PC-9 (cell line): Measurements from ENCODE around the gene AQR. TPM values are rescaled to one million over a fixed set of nuclear protein-coding genes. Genes with fewer than 3 reads are reported as not detected.

ENCODE experiments used
- BruUV-seq: library from RNA; stranded (reverse); fragments of 400-500 nt; replicated peaks from 2 replicates; lab custom pipeline; 2021; lab: Mats Ljungman, UMichigan
- CTCF ChIA-PET: fragments of 300-600 bp; sonication (Branson Sonifier 250); formaldehyde crosslinking; loops from one replicate; lab custom pipeline; 2022; ENCODE audit warnings: antibody characterized with exemption; lab: Charles Lee
- POLR2A ChIA-PET: fragments of 300-600 bp; sonication (Branson Sonifier 250); formaldehyde crosslinking; loops from one replicate; lab custom pipeline; 2022; ENCODE audit warnings: antibody characterized with exemption; ENCODE audit not compliant: unreplicated experiment; lab: Charles Lee
- DNase-seq, 2 experiments: peaks; one replicate each; pipeline versions ENCODE4 v3.0.0 to v3.0.0-alpha.2; 2015 to 2022; ENCODE audit warnings: mixed read lengths in 1 of 2
- H2AFZ ChIP-seq: fragments of 200-600 bp; sonication (generic); 2 replicates; pipeline ENCODE4 v1.8.1; 2017; ENCODE audit warnings: antibody characterized with exemption
- H3F3A ChIP-seq: fragments of 200-600 bp; sonication (generic); 2 replicates; pipeline ENCODE4 v1.8.1; 2017; ENCODE audit warnings: antibody characterized with exemption, mild to moderate bottlenecking, low read depth; ENCODE audit not compliant: insufficient read depth
- H3K27ac ChIP-seq: fragments of 200-600 bp; sonication (generic); 2 replicates; pipeline ENCODE4 v1.6.1; 2016; ENCODE audit warnings: mixed run types
- H3K27me3 ChIP-seq: fragments of 200-600 bp; sonication (generic); 2 replicates; pipeline ENCODE4 v1.6.1; 2016; ENCODE audit warnings: low read depth, mixed run types; ENCODE audit not compliant: insufficient read depth
- H3K36me3 ChIP-seq: fragments of 200-600 bp; sonication (generic); 2 replicates; pipeline ENCODE4 v1.6.1; 2016; ENCODE audit warnings: low read depth, mixed run types
- H3K4me1 ChIP-seq: fragments of 200-600 bp; sonication (generic); replicated peaks from 2 replicates; pipeline ENCODE4 v1.6.1; 2016; ENCODE audit warnings: mixed run types; ENCODE audit not compliant: insufficient read depth
- H3K4me2 ChIP-seq: fragments of 200-600 bp; sonication (generic); 2 replicates; pipeline ENCODE4 v1.6.1; 2017; ENCODE audit warnings: mixed run types
- H3K4me3 ChIP-seq: fragments of 200-600 bp; sonication (generic); 2 replicates; pipeline ENCODE4 v1.6.1; 2016; ENCODE audit warnings: mixed run types
- H3K79me2 ChIP-seq: fragments of 200-600 bp; sonication (generic); 2 replicates; pipeline ENCODE4 v1.6.1; 2017; ENCODE audit warnings: low read depth, mixed run types
- H3K9me2 ChIP-seq: fragments of 200-600 bp; sonication (generic); 2 replicates; pipeline ENCODE4 v1.8.1; 2017; ENCODE audit warnings: mild to moderate bottlenecking; ENCODE audit not compliant: insufficient read depth
- H3K9me3 ChIP-seq: fragments of 200-600 bp; sonication (generic); 2 replicates; pipeline ENCODE4 v1.8.1; 2016; ENCODE audit warnings: low read depth; ENCODE audit not compliant: insufficient read depth
- H4K20me1 ChIP-seq: fragments of 200-600 bp; sonication (generic); 2 replicates; pipeline ENCODE4 v1.8.1; 2017; ENCODE audit not compliant: insufficient read depth
- EZH2 ChIP-seq: fragments of 200-600 bp; sonication (generic); IDR thresholded peaks from 2 replicates; pipeline ENCODE4 v1.8.0; 2017; ENCODE audit warnings: antibody characterized with exemption, low read depth
- intact Hi-C: fragments of 100-400 bp; cut with micrococcal nuclease; formaldehyde crosslinking; loops from one replicate; pipeline ENCODE4 v1.10.0; 2022; ENCODE audit not compliant: unreplicated experiment
- total RNA-seq: library from RNA; stranded (reverse); gene quantifications from 2 replicates; pipeline ENCODE4 v1.2.3, GENCODE V29; 2021
- TF ChIP-seq, protein P1 (sequence below): fragments of 200-600 bp; sonication (generic); conservative IDR thresholded peaks from 2 replicates; pipeline ENCODE4 v1.6.1; 2017; ENCODE audit warnings: mixed run types, antibody characterized with exemption, mild to moderate bottlenecking, moderate library complexity

The AQR gene
- total RNA-seq, 1 experiment from 2014 or later, result 33.6 TPM

DNA sequence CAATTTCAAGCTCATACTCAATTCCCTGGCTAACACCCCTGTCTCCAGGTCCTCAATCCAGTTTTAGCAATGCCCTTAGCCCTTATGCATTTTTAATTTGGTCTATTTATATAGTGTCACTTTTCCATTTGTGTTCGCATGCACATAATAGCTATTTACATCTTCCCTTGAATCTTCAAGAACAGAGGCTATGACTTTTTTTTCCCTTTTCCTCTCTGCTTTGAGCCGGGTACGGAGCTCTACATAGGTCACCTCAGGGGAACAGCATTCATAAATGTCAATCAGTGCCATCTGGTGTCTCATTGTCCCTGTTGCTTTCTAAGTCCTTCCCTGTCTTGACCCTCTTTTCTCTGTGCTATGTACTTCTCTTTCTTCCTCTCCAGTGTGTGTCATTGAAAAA is 147.7 kb downstream of the AQR start:
- DNase-seq, result no peak
- intact Hi-C loops, result no loop called here
- no peak overlapping the region for H3K4me2 ChIP-seq
- no peaks in the 10 kb centered on the region for H3F3A ChIP-seq
- H3K4me3 ChIP-seq, result no peak overlapping the region
- BruUV-seq, result no TSS peak
- H2AFZ ChIP-seq, result no peak overlapping the region
- H3K79me2 ChIP-seq, result no peaks in the 10 kb centered on the region
- H4K20me1 ChIP-seq, result no peaks in the 10 kb centered on the region
- POLR2A ChIA-PET, result no interaction called here
- no peaks in the 10 kb centered on the region for H3K27me3 ChIP-seq
- CTCF ChIA-PET, result no interaction called here
- H3K9me3 ChIP-seq, result no peaks in the 10 kb centered on the region
- no peaks in the 10 kb centered on the region for H3K9me2 ChIP-seq
- no peaks in the 10 kb centered on the region for H3K36me3 ChIP-seq
- H3K4me1 ChIP-seq, result no peaks in the 10 kb centered on the region
- no peak for TF ChIP-seq EZH2
- TF ChIP-seq, protein P1, sequence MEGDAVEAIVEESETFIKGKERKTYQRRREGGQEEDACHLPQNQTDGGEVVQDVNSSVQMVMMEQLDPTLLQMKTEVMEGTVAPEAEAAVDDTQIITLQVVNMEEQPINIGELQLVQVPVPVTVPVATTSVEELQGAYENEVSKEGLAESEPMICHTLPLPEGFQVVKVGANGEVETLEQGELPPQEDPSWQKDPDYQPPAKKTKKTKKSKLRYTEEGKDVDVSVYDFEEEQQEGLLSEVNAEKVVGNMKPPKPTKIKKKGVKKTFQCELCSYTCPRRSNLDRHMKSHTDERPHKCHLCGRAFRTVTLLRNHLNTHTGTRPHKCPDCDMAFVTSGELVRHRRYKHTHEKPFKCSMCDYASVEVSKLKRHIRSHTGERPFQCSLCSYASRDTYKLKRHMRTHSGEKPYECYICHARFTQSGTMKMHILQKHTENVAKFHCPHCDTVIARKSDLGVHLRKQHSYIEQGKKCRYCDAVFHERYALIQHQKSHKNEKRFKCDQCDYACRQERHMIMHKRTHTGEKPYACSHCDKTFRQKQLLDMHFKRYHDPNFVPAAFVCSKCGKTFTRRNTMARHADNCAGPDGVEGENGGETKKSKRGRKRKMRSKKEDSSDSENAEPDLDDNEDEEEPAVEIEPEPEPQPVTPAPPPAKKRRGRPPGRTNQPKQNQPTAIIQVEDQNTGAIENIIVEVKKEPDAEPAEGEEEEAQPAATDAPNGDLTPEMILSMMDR, result no peak
- no peak overlapping the region for H3K27ac ChIP-seq

DNA sequence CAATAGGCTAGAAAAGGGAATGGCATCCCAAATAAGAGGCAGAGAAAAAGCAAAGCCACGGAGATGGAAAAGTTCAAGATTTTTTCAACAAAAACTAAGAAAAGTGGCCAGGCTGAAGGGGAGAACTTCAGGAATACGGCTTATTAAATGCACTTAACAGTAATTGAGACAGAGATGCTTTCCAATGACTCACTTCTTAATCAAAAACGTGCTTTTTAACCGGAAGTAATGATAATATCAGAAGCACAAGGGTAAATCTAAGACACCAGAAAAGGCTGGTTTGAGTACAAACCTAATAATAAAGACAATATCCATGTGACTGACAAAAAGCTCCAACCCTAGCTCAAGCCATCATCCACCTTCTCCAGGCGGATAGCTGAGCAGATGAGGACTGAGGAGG is 149.4 kb downstream of the AQR start:
- no peaks in the 10 kb centered on the region for H3K27me3 ChIP-seq
- no peak for TF ChIP-seq EZH2
- TF ChIP-seq, protein P1, result no peak

DNA sequence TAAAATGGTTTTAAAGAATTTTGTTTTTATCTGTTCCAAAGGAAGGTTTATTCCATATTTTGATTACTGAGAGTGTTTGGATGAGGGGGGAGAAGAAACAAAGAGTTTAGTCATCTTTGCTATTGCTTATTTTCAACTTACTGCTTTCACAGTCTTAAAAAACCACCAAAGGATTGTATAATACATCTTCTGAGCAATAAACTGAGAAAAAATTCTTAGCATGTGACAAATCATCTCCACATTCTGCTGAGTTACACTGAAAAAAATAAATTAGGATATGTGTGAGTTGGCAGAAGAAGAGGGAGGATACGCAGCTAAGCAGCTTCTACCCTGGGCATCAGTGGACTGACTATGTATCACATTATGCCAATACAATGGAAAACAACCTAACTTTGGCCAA is 151.0 kb downstream of the AQR start:
- intact Hi-C loops, result no loop called here
- Histone ChIP-seq H3K79me2 (no peaks in the 10 kb centered on the region), H3K4me2 (no peak overlapping the region), H3F3A (no peaks in the 10 kb centered on the region), H3K9me3 (no peaks in the 10 kb centered on the region), H3K4me1 (no peaks in the 10 kb centered on the region), H3K27me3 (no peaks in the 10 kb centered on the region), H3K27ac (no peak overlapping the region), H4K20me1 (no peaks in the 10 kb centered on the region), H3K9me2 (no peaks in the 10 kb centered on the region), H3K36me3 (no peaks in the 10 kb centered on the region), H3K4me3 (no peak overlapping the region), H2AFZ (no peak overlapping the region)
- no peak for DNase-seq
- ChIA-PET POLR2A (no interaction called here), CTCF (no interaction called here)
- TF ChIP-seq, protein P1, result no peak
- no peak for TF ChIP-seq EZH2
- no TSS peak for BruUV-seq

More for the DNA sequence above, 149.4 kb downstream of the AQR start:
- Histone ChIP-seq H3K9me3 (no peaks in the 10 kb centered on the region), H3K4me2 (no peak overlapping the region), H3K27ac (no peak overlapping the region), H3K4me1 (no peaks in the 10 kb centered on the region), H2AFZ (no peak overlapping the region), H3F3A (no peaks in the 10 kb centered on the region), H3K36me3 (no peaks in the 10 kb centered on the region), H3K4me3 (no peak overlapping the region), H3K9me2 (no peaks in the 10 kb centered on the region), H4K20me1 (no peaks in the 10 kb centered on the region), H3K79me2 (no peaks in the 10 kb centered on the region)
- intact Hi-C loops, result no loop called here
- POLR2A ChIA-PET, result no interaction called here
- no peak for DNase-seq
- CTCF ChIA-PET, result interaction anchor here (0.6 to 0.7 kb wide), 2 partner anchors 24 to 758 kb away, joined by 3 to 5 read pairs; no protein-coding TSS in a partner anchor
- no TSS peak for BruUV-seq
